ENCODE data around the gene TEDC1. TPM values are rescaled to one million over a fixed set of nuclear protein-coding genes. Genes with fewer than 3 reads are reported as not detected.

The TEDC1 gene
- total RNA-seq, 1 donor = 7.3 TPM

DNA sequence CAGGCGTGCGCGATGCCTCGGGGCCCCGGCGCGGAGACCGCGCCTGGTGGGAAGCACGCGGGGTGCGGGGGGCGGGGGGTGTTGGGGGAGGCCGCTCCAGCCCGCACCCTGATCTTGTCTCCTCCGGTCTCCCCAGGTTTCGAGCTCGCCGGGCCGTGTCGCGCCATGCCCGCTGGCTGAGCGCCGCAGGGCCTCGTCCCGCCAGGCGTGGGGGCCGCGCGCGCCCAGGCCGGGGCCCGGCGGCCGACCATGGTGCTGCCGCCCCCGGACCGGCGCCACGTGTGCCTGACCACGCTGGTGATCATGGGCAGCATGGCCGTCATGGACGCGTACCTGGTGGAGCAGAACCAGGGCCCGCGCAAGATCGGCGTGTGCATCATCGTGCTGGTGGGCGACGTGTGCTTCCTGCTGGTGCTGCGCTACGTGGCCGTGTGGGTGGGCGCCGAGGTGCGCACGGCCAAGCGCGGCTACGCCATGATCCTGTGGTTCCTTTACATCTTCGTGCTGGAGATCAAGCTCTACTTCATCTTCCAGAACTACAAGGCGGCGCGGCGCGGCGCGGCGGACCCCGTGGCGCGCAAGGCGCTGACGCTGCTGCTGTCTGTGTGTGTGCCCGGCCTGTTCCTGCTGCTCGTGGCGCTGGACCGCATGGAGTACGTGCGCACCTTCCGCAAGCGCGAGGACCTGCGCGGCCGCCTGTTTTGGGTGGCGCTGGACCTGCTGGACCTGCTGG is 37.7 kb downstream of the TEDC1 start:
- no peak for DNase-seq (ENCODE audit: low read depth)
- no peak for TF ChIP-seq CTCF (IDR thresholded peaks at IDR 0.05; ENCODE audit: insufficient read depth, low read depth, low read length)
- no peak overlapping the region for H3K4me3 ChIP-seq (ENCODE audit: low read depth, low read length)

DNA sequence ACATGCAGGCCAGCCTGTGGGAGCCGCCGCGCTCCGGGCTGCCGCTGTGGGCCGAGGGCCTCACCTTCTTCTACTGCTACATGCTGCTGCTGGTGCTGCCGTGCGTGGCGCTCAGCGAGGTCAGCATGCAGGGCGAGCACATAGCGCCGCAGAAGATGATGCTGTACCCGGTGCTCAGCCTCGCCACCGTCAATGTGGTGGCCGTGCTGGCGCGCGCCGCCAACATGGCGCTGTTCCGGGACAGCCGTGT is 38.2 kb downstream of the TEDC1 start:
- no peak for DNase-seq (ENCODE audit: low read depth)
- no peak overlapping the region for H3K4me3 ChIP-seq (ENCODE audit: low read depth, low read length)
- no peak for TF ChIP-seq CTCF (IDR thresholded peaks at IDR 0.05; ENCODE audit: insufficient read depth, low read depth, low read length)

DNA sequence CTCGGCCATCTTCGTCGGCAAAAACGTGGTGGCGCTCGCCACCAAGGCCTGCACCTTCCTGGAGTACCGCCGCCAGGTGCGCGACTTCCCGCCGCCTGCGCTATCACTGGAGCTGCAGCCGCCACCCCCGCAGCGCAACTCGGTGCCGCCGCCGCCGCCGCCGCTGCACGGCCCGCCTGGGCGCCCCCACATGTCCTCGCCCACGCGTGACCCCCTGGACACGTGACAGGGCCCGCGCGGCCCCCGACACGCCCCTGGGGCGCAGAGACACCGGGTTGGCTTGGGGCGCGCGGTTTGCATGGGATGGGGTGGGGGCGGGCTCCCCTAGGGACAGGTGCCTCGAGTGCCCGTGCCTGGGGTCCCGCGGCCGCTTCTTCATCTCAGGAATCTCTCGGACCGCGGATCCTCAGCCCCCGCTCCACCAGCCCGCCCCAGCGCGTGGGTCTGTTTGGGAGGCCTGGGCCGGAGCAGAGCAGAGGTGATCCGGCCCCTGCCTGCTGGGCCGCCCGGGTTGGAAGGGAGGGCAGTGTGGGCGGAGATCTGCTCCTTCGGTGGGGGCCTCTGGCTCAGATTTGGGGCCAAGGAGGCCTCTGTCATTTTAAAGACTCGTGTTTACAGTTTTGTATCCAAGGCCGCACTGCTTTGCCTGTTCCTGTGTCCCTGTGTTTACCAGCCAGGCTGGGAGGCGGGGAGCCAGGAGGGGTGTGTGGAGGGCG is 38.7 kb downstream of the TEDC1 start:
- no peak for DNase-seq (ENCODE audit: low read depth)
- no peak for TF ChIP-seq CTCF (IDR thresholded peaks at IDR 0.05; ENCODE audit: insufficient read depth, low read depth, low read length)
- H3K4me3 ChIP-seq (ENCODE audit: low read depth, low read length) = no peak overlapping the region

GRCh38 chr14:105530285-105531087 is 39.4 kb downstream of the TEDC1 start:
- no peak for TF ChIP-seq CTCF (IDR thresholded peaks at IDR 0.05; ENCODE audit: insufficient read depth, low read depth, low read length)
- no peak for DNase-seq (ENCODE audit: low read depth)
- no peak overlapping the region for H3K4me3 ChIP-seq (ENCODE audit: low read depth, low read length)

DNA sequence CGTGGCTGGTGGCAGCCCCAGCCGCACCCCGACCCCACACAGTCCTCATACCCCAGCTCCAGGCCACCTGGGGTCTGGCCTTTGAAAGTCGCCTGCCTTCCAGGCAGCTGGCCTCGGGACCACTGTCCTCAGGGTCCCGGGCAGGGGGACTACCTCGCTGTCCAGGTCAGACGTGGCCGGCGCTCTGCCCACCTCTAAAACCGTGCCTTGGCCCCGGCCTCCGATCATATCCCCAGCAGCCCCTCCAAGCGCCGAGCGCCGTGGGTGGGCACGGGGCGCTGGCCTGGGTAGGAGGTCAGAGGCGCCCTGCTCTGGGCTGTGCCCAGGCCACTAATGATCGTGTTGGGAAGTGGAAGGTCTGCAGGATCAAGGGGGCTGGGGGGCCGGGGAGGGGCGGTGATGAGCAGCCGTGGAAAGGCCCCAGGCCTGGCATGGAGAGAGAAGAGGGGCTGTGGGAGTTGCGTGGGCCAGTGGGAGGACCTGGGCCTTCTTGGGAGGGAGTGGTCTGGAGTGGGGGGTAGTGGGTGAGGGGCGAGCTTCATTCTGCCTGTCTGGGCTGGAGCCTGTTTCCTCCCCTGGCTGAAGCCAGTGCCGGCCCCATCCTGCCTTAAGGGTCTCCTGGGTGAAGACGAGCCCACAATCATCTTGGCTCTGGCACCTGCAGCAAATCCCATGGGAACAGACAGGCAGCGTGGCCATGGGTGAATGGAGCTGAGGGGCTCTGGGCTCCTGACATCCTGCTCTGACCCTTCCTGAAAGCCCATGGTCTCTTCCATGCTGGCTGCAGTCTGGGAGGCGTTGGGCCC is 40.2 kb downstream of the TEDC1 start:
- no peak overlapping the region for H3K4me3 ChIP-seq (ENCODE audit: low read depth, low read length)
- no peak for TF ChIP-seq CTCF (IDR thresholded peaks at IDR 0.05; ENCODE audit: insufficient read depth, low read depth, low read length)
- DNase-seq (ENCODE audit: low read depth) = no peak

DNA sequence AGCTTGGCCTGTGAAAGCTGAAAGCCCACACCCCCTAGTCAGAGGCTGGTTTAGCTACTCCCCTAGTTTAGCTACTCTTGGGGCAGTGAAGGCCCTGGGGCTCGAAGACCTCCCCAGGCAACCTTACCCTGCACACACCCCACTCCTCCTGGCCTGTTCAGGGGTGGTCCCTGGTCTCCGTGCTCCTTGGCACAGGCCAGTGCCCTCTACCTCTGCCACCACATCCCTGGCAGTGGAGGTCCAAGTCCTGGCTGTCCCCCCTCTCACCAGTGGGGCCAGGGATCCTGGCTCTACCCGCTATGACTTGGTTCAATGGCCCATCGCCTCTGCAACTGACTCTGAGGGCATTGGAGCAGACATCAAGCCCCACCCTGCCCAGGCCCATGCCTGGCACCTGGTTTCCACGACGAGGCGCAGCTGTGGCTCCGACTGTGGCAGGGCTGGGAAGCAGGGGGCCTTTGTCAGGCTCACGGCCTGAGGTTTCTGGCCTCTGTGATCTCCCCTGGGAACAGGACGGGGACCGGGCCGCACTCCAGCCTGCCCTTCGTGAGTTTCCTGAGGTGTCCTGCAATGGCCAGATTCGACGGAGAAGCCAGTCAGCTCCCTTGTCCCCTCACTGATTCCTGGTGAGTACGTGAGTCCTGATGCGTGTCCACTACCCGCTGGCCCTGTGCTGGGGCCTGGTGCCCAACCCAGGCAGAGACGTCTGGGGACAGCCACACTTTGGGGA is 41.0 kb downstream of the TEDC1 start:
- TF ChIP-seq CTCF (IDR thresholded peaks at IDR 0.05; ENCODE audit: insufficient read depth, low read depth, low read length) = no peak
- H3K4me3 ChIP-seq (ENCODE audit: low read depth, low read length) = no peak overlapping the region
- DNase-seq (ENCODE audit: low read depth) = no peak

All from fibroblast of villous mesenchyme (primary cell).